ENCODE measurements around the gene EXOC3L2.
A peak's percentile ranks its signal among the peaks of the same experiment; 100 is the strongest.

The EXOC3L2 gene

GRCh38 chr19:45186509-45187334, 58.5 kb downstream of the EXOC3L2 start:
- no peak for TF ChIP-seq CTCF (IDR thresholded peaks at IDR 0.05; ENCODE audit: low read length, missing control alignments)
- DNase-seq (ENCODE audit: low read depth) = no peak
- H3K4me3 ChIP-seq (replicated peaks; ENCODE audit: low read depth, low read length) = no peak overlapping the region

GRCh38 chr19:45184115-45184514, 61.1 kb downstream of the EXOC3L2 start:
- no peak overlapping the region for H3K4me3 ChIP-seq (replicated peaks; ENCODE audit: low read depth, low read length)
- TF ChIP-seq CTCF (IDR thresholded peaks at IDR 0.05; ENCODE audit: low read length, missing control alignments) = no peak
- DNase-seq (ENCODE audit: low read depth) = no peak

- H3K4me3 ChIP-seq (replicated peaks; ENCODE audit: low read depth, low read length) = no peak overlapping the region
- TF ChIP-seq CTCF (IDR thresholded peaks at IDR 0.05; ENCODE audit: low read length, missing control alignments) = no peak
- no peak for DNase-seq (ENCODE audit: low read depth)
These were observed 62.4 kb downstream of the EXOC3L2 start for GRCh38 chr19:45182758-45183157.

- TF ChIP-seq CTCF (IDR thresholded peaks at IDR 0.05; ENCODE audit: low read length, missing control alignments) = no peak
- DNase-seq (ENCODE audit: low read depth) = no peak
- H3K4me3 ChIP-seq (replicated peaks; ENCODE audit: low read depth, low read length) = no peak overlapping the region
These were observed 64.3 kb downstream of the EXOC3L2 start for GRCh38 chr19:45180936-45181335.

GRCh38 chr19:45179892-45180370, 65.3 kb downstream of the EXOC3L2 start:
- peak overlapping the region; percentile 97 for H3K4me3 ChIP-seq (replicated peaks; ENCODE audit: low read depth, low read length)
- no peak for DNase-seq (ENCODE audit: low read depth)
- no peak for TF ChIP-seq CTCF (IDR thresholded peaks at IDR 0.05; ENCODE audit: low read length, missing control alignments)

GRCh38 chr19:45179072-45179891, 65.9 kb downstream of the EXOC3L2 start:
- H3K4me3 ChIP-seq (replicated peaks; ENCODE audit: low read depth, low read length) = peak overlapping the region; percentile 97
- no peak for TF ChIP-seq CTCF (IDR thresholded peaks at IDR 0.05; ENCODE audit: low read length, missing control alignments)
- peak; percentile 33 for DNase-seq (ENCODE audit: low read depth)
